HEK293T (cell line): Measurements from ENCODE around the gene DOHH.
"Not testable (repeated sequence)": the region's sequence is repeated elsewhere in the genome, so short reads cannot be mapped to it uniquely, and the experiment has no call there.

Source experiments
- CTCF ChIA-PET: fragments of 350-600 bp; formaldehyde crosslinking; extraction: SDS; loops from one replicate; lab custom pipeline; 2021; ENCODE audit warnings: antibody characterized with exemption, inconsistent platforms; lab: Yijun Ruan, JAX
- POLR2A ChIA-PET: fragments of 350-600 bp; formaldehyde crosslinking; extraction: SDS; loops from one replicate; lab custom pipeline; 2020; ENCODE audit warnings: antibody characterized with exemption, inconsistent platforms; lab: Yijun Ruan, JAX
- DNase-seq: peaks from one replicate; pipeline ENCODE4 v3.0.0; 2012; ENCODE audit warnings: mixed read lengths; ENCODE audit errors: extremely low spot score
- ARNT ChIP-seq: fragments of 450-650 bp; IDR thresholded peaks from 2 replicates; pipeline ENCODE4 v1.6.1; 2017; ENCODE audit warnings: mild to moderate bottlenecking
- BHLHE40 ChIP-seq: fragments of 450-650 bp; IDR thresholded peaks from 2 replicates; pipeline ENCODE4 v1.6.1; 2016; ENCODE audit warnings: mild to moderate bottlenecking, moderate library complexity, borderline replicate concordance
- CTBP1 ChIP-seq: fragments of 450-650 bp; IDR thresholded peaks from 2 replicates; pipeline ENCODE4 v1.6.1; 2016; ENCODE audit warnings: borderline replicate concordance
- ELF4 ChIP-seq: fragments of 450-650 bp; IDR thresholded peaks from 2 replicates; pipeline ENCODE4 v1.6.1; 2017; ENCODE audit warnings: antibody characterized with exemption
- FOXA1 ChIP-seq: fragments of 450-650 bp; IDR thresholded peaks from 2 replicates; pipeline ENCODE4 v1.6.1; 2016; ENCODE audit warnings: mild to moderate bottlenecking
- FOXK2 ChIP-seq: fragments of 450-650 bp; IDR thresholded peaks from 2 replicates; pipeline ENCODE4 v1.6.1; 2016; ENCODE audit warnings: mild to moderate bottlenecking
- FOXM1 ChIP-seq: fragments of 450-650 bp; IDR thresholded peaks from 2 replicates; pipeline ENCODE4 v1.6.1; 2017; ENCODE audit warnings: mild to moderate bottlenecking, borderline replicate concordance
- HDGF ChIP-seq: fragments of 450-650 bp; IDR thresholded peaks from 2 replicates; pipeline ENCODE4 v1.6.1; 2017; ENCODE audit warnings: antibody characterized with exemption, borderline replicate concordance
- L3MBTL2 ChIP-seq: fragments of 450-650 bp; conservative IDR thresholded peaks from 2 replicates; pipeline ENCODE4 v1.6.1; 2016; ENCODE audit warnings: mild to moderate bottlenecking
- LEF1 ChIP-seq: fragments of 450-650 bp; IDR thresholded peaks from 2 replicates; pipeline ENCODE4 v1.6.1; 2017; ENCODE audit warnings: mild to moderate bottlenecking, borderline replicate concordance
- NFRKB ChIP-seq: fragments of 450-650 bp; IDR thresholded peaks from 2 replicates; pipeline ENCODE4 v1.6.1; 2016; ENCODE audit warnings: mild to moderate bottlenecking, moderate library complexity
- PKNOX1 ChIP-seq: fragments of 450-650 bp; IDR thresholded peaks from 2 replicates; pipeline ENCODE4 v1.6.1; 2016
- SP1 ChIP-seq: fragments of 450-650 bp; IDR thresholded peaks from 2 replicates; pipeline ENCODE4 v1.6.1; 2017
- SUZ12 ChIP-seq: fragments of 450-650 bp; IDR thresholded peaks from 2 replicates; pipeline ENCODE4 v1.6.1; 2016; ENCODE audit warnings: mild to moderate bottlenecking
- TARDBP ChIP-seq: fragments of 450-650 bp; IDR thresholded peaks from 2 replicates; pipeline ENCODE4 v1.6.1; 2016
- ZNF384 ChIP-seq: fragments of 450-650 bp; IDR thresholded peaks from 2 replicates; pipeline ENCODE4 v1.6.1; 2016

DOHH gene

GRCh38 chr19:3456925-3457527 is 43.4 kb downstream of the DOHH start:
- POLR2A ChIA-PET: no interaction called here
- CTCF ChIA-PET: no interaction called here
- TF ChIP-seq L3MBTL2 (no peak), LEF1 (no peak), ARNT (no peak), TARDBP (no peak), ZNF384 (no peak), BHLHE40 (no peak), FOXM1 (no peak), SP1 (no peak), PKNOX1 (no peak), HDGF (no peak), NFRKB (no peak), FOXK2 (no peak), SUZ12 (no peak), CTBP1 (no peak)
- DNase-seq: no peak

GRCh38 chr19:3455960-3456601 is 44.4 kb downstream of the DOHH start:
- no peak for TF ChIP-seq ARNT
- TF ChIP-seq SUZ12: no peak
- no peak for TF ChIP-seq LEF1
- no peak for TF ChIP-seq SP1
- TF ChIP-seq FOXK2: no peak
- no peak for TF ChIP-seq FOXA1
- TF ChIP-seq CTBP1: no peak
- TF ChIP-seq ZNF384: no peak
- no peak for TF ChIP-seq FOXM1
- TF ChIP-seq L3MBTL2: no peak
- no peak for TF ChIP-seq TARDBP
- no peak for TF ChIP-seq BHLHE40
- TF ChIP-seq NFRKB: no peak
- no peak for TF ChIP-seq ELF4
- TF ChIP-seq HDGF: no peak
- TF ChIP-seq PKNOX1: no peak
- DNase-seq: no peak
- ChIA-PET POLR2A (no interaction called here), CTCF (no interaction called here)

- CTCF ChIA-PET: interaction anchor here (0.5 kb wide), 1 partner anchor 231 kb away, joined by 3 read pairs; no protein-coding TSS in a partner anchor
- POLR2A ChIA-PET: no interaction called here
- no peak for DNase-seq
- TF ChIP-seq TARDBP (no peak), NFRKB (no peak), HDGF (no peak), L3MBTL2 (no peak), ZNF384 (no peak), FOXA1 (no peak), LEF1 (no peak), CTBP1 (no peak), SUZ12 (no peak), FOXM1 (no peak), SP1 (no peak), FOXK2 (no peak), ARNT (no peak), ELF4 (no peak), PKNOX1 (no peak), BHLHE40 (no peak)
These were observed 45.0 kb downstream of the DOHH start for GRCh38 chr19:3455393-3455955.

GRCh38 chr19:3454656-3455392 is 45.6 kb downstream of the DOHH start:
- DNase-seq: no peak
- POLR2A ChIA-PET: no interaction called here

GRCh38 chr19:3453840-3454239 is 46.6 kb downstream of the DOHH start:
- POLR2A ChIA-PET: no interaction called here
- DNase-seq: no peak
- TF ChIP-seq ELF4 (no peak), PKNOX1 (no peak), ZNF384 (no peak), NFRKB (no peak), ARNT (no peak), L3MBTL2 (no peak), FOXK2 (no peak)
- CTCF ChIA-PET: no interaction called here

More at GRCh38 chr19:3454656-3455392, 45.6 kb downstream of the DOHH start:
- CTCF ChIA-PET: no interaction called here
- TF ChIP-seq L3MBTL2 (no peak), CTBP1 (no peak), FOXK2 (no peak)

- DNase-seq, POLR2A ChIA-PET, CTCF ChIA-PET: not testable (repeated sequence)
These were observed 47.6 kb downstream of the DOHH start for GRCh38 chr19:3452942-3453214.
